ELF-1 (cell line): ENCODE results near the gene AGAP1.

Experiments
- DNase-seq: peaks from one replicate; pipeline ENCODE4 v3.0.0-alpha.2; 2016; ENCODE audit warnings: low read depth, low spot score

Gene AGAP1

DNA sequence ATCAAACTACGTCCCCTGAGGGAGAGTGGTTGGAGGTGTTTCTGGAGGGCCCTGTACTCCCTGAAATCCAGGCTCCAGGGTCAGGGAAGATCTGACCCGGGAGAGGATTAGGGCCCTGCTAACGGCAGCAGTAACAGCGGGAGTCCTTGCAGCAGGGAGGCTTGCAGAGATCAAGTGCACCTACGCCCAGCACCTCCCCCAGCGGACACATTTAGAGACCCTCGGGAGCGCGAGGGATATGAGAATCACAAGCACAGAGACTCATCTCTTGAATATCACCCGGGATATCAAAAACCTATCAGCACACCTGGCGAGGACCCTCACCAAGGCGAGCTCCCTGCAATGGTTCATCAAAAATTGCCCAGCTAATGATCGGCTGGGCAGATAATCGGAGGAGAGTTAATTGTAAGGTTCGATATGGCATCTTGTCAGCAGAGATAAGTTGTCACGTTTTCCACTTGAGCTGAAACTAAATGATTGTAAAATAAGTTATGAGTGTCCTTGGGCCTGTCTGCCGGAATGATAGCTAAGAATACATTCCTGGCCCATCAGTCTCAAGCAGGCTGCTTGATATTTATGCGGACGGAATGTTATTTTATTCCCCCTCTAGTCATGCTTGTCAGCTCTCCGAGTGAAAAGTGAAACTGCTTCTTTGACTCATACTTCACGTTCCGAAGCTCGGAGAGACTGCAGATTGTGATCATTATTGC lies 464.5 kb downstream of the AGAP1 start:
- no peak for DNase-seq

DNA sequence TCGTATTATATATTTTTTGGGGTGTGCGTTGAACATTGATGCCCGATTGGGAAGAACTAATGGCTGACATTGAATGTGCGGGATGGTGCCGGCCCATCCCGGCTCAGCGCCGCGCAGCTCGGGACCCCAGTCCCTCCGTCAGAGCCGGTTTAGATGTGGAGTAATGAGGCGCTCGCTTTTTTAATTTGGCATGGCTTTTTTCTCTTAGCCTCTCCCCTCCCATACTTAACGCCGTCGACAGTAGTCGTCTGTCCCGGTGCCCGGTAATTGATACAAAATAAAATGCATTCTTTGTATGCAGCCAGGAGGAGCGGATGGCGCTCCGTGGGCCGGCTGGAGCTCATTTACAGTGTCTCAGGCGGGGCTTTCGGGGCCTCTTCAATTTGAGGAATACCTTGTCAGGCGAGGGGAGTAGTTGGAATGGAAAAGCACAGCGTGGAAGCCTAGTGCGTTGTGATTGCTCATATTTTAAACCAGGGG lies 465.1 kb downstream of the AGAP1 start:
- no peak for DNase-seq

DNA sequence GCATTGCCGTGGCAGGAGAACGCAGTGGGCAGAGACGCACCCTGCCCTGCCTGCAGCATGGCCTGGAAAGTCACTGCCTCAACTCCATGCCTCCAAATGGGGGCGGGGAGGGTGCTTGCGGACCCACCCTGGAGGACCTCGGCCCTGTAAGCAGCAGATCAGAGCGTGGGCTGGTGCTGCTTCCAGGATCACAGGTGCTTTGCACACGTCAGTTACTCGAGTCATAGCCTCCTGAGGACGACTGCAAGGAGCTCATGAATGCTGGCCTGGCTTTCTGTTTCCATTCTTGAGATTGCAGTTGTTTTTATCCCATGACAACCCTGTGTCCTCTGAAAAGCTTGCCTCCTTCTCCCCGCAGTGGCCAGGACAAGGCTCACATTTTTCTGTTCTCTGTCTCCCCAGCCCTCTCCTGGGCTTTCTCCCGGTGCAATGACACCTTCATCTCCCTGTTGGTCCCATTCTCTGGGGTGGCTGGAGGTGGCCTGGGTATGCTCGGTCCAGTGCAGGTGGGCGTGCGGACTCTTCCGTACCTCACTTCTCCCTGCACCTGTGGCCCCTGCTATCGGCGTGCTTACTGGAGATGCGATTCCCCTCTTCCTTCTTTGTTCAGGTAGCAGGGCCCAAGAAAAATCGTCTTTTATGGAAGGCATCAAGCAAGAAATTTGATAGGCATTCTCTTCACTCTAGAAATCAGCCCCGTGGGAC lies 466.3 kb downstream of the AGAP1 start:
- no peak for DNase-seq

DNA sequence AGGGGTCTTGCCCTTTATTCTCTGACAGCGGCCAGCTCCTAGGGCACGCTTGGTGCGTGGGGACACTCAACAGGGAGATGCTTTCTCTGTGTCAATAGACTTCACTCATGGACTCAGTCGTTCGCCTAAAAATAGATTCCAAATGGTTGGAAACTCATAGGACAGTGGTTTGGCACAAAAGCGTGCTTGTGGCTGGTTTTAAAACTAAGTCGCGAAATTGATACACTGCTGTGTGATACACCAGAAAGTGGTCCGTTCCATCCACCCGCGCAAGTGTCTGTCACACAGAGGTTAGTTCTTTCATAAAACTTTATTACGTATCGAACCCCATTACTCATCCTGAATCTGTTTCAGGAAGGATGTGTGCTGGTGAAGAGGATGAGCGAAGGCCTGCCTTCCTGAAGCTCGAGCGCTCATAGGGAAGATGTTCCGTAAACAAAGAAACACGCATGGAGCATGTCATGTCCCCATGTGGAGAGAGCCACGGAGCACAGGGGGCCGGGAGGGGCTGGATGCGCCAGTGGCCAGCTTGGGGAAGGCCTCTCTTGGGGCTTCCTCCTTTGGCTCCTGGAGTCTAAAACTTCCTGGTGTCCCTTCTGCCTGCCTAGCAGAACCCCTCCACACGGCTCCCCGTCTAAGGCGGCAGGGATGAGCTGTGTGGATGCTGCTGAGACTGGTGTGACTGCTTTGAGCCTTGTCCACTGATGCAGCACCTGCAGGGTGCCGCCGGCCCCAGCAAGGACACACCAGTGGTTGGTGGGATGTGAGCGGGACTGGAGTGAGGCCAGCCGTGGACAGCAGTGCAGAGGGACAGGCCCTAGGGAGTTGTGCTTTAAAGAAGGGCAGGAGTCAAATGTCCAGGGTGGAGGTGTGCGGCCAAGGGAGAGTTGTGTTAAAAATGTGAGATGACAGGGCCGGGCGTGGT lies 467.1 kb downstream of the AGAP1 start:
- DNase-seq = no peak

DNA sequence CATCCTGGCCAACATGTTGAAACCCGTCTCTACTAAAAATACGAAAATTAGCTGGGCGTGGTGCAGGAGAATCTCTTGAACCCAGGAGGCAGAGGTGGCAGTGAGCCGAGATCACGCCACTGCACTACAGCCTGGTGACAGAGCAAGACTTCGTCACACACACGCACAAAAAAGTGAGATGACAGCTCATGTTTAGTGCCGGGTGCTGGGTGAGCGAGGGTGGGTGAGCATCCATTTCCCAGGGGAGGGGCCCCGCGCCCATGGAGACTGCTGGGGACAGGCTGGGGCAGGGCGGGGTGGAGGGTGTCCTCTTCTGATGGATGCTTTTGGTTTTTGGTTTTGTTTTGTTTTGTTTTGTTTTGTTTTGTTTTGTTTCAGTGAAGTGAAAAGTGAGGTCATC lies 467.9 kb downstream of the AGAP1 start:
- DNase-seq = no peak

DNA sequence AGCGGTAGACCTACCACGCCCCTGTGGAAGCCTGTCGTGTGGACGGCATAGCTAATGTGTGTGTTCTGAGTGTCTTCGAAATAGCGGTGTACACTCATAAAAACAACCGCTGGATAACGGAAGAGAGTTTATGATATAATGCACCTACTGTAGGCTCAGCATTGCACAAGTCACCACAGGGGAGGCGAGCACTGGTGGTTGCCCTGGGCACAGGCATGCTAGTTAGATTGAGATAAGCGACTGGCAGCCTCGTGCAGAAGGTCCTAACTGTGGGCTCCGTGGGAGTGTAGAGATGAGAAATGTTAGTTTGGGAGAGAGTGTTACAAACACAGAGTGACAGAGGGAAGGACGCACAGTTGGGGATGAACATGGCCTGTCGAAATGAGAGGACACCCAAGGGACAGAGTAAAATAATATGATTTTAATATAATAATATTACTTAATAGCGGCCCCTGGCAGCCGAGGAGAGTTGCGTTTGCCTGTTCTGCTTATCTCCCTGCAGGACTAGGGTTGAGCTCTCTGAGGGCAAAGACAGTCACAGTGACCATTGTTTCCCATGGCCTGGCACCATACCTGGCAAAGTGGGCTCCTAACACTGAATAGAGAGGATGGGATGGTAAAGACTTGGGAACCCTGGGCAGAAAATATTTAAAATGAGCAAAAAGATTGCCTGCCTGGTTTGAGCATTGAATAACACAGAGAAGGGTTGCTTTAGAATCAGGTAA lies 470.2 kb downstream of the AGAP1 start:
- DNase-seq = no peak

DNA sequence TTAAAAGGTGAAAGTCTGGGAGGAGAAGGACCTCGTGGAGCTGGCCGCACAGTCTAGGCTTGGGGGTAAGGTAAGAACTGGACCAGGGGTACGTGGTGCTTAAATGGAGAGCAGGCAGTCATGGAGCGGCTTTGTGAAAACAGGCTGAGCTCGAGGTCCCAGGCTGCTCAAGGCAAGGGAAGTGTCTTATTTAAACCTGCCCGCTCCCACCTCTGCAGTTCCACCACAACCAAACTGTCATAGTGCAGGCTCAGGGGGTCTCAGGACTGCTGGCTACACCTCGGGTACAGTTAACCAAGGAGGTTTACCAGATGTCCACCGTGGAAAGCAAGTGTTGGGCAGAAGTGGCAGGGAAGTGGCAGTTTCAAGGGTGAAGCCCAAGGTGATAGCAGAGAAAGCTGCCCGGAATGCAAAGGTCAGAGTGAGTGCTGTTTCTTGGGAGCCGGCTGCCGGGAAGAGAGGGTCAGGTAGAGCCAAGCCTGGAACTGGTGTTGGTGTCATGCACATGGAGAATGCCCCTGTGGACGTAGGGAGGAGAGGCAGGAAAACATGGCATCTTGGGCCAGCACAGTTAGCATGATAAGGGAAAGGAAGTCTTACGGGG lies 471.0 kb downstream of the AGAP1 start:
- no peak for DNase-seq

DNA sequence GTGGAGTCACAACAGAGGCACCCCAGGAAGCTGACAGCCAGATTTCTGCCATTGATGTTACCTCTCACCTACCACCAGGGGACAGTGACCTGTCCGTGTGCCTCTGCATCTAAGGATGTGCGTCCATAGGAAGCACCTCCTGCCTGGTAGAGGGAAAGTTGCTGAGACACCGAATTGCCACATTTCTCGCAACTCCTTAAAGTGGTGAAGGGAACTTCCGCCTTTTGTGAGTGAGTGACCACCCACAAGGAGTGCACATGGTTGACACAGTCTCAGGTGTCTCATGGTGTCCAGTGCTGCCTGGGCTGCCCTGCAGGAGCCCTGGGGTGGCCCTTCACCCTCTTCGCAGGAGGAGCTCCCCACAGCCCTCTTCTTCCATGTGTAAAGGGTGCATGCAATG lies 472.6 kb downstream of the AGAP1 start:
- no peak for DNase-seq

DNA sequence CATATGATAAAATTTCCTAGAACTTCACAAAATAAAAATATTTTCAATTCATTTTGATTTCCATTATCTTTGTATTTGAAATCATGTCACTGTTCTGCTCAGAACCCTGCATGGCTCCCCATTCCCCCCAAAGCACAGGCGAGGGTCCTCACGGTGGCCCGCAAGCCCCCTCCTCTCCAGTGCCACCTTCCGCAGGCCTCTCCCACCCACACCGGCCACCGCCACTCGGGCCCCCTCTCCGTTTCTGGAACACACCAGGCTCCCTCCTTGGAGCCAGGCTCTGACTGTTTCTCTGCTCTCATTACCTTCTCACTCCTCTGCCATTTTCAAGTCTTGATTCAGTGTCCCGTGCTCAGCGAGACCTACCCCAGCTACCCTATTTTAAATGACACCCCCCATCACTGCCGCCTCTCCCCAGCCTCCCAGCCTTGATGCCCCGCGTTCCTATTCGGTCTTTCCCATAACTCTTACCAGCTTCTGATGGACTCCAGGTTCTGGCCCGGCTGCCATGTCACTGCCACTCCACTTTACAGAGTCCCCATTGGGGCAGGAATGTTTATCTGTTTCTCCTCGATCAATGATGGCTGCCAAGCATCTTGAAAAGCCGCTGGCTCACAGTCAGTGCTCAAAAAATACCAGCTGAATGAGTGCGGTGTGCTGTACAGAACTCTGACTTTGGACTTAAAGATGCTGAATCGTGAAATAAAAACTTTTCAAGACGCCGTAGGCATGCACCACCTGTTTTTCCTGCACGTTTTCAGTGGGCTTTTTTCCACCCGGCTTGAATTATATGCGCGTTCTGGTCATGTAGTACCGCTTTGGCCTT lies 473.3 kb downstream of the AGAP1 start:
- DNase-seq = no peak

DNA sequence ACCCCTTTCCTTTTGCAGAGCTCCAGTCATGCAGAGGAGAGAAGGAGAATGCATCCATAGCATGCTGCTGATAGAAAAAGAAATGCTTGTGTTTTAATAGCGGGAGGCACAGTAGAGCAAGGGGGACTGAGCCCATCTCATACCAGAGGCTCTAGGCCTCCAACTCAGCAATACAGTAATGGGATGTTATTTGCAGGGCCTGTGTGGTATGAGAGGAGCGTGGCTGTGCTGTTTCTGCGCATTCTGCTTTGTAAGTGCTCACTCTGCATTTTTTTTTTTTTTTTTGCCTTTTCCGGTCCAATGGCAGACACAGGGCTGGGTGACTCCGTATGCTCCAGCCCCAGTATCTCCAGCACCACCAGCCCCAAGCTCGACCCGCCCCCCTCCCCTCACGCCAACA lies 474.3 kb downstream of the AGAP1 start:
- no peak for DNase-seq

DNA sequence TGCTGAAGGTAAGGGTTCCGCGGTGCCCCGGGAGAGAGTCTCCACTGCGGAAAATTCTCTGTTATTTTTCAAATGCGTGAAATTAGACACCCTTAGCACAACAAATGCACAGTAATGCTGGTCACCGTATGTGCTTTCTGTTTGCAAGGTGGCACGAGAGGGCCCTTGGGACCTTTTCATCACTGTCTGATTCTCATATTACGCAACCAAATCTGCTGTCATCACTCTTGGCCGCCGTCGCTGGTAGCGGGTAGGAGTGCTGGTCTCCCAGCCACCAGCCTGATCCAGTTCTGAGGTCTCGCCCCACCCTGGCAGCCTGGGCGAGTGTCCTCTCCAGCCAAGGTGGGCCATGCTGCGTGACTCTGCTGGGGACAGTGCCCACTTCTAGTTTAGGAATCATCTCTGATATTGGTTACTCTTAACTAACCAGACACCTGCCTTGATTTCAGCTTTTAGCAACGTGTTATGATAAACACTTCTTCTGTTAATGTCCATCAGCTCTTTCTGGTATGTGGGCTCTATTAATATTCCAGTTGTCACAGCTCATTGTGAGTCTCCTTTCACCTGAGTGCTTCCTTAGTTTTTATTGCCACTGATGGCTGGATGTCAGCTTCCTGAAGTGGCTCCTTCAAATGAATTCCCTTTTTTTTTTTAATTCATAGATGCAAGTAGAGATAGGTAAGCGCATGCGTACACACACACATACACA lies 474.9 kb downstream of the AGAP1 start:
- no peak for DNase-seq

DNA sequence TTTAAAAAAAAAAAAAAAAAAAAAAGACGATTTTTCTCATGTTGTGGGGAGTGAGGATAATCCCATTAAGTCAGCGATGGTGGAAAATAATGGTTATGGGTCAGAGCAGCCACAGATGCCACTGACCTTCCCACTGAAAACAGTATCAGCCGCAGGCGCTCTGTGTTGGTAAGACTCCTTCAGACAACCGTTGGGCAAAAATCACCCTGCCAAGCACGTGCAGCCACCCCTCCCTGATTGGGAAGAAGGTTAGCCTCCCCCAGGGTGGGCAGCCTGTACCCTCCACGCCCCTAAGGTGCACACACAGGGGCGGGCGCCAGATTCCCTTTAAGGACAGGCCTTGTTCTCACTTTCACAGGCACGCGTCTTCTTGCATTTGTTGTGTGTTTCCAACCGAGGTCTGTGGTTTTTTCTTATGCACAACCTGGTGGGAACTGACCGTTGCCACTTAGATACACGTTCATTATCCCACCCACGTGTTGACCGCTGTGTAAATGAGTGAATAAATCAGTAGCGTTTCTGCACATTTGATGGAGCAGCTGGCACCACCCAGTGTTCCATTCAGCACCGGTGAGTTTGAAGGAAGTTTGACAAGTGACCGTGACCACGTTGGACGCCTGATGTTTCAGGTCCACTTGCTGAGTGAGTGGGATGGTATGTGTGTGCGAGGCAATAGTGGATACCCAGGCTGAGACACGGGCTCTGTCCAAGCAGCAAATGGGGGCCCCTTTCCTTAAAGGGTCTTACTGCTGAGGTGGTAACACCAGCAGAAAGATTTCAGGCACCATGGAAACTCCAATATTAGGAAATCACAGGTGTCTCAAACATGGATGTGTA lies 476.6 kb downstream of the AGAP1 start:
- no peak for DNase-seq

DNA sequence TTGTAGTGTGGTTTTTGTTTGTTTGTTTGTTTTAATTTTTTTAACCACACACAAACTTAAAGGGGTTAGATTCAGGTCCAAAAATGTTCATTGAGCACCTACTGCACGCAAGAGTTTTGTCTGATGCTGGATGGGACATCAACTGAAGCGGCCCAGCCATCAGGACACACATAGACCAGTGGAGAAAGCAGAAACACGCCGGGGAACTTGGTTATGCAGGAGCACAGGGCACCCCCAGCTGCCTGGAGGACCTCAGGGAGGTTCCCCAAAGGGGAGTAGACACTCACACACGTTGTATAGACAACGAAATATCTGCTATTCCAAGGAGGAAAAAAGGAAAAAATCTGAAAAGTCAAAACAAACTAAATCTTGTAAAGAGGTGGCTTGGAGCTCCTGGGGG lies 482.7 kb downstream of the AGAP1 start:
- DNase-seq = no peak

DNA sequence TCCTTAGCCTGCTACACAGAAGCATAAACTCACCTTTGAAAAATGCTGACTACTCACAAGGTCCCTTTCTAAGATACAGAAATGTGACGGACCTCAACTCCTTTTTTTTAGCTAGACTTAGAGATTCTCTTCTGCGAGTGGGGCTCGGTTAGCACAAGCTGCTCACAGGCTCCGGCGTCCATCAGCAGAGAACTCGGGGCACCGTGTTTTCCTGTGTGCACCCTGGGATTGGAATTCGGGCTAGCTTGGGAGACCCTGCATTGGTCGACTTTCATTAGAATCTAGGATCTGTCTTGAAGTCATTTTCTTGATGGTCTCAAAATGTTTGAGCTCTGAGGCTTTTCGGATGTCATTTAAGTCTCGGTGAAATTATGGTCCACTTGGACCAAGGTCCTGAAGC lies 483.1 kb downstream of the AGAP1 start:
- DNase-seq = no peak

DNA sequence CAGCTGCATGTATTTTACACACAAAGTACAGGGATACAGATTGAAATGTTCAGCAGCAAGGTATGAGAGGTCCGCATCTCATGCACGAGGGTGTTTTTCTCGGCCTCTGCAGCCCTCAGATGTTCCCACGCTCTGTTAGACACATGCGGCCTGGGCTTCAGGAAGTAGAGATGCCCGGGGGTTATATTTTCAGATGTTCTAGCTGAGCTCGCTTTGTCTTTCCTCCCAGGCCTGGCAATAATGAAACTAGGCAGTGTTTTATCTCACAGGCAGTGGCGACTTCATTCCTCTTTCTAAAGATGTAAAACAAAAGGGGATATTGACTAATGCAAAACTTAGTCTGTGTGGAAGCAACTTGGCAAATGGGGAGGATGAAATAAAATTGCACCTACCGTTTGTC lies 483.6 kb downstream of the AGAP1 start:
- DNase-seq = no peak

DNA sequence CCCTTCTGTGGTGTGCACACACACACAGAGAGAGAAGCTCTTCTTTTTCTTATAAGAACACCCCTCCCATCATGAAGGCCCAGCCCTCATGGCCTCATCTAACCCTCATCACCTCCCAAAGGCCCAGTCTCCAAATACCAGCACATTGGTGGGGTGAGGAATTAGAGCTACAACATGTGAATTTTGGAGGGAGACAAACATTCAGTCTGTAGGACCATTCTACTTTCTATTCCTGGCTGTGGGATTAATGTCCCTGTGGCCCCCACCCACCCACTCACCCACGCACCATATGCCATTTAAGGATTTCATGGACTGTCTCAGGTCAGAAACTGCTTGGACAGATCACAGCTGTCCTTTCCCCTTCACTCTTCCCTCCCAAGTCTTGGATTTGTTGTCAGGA lies 484.2 kb downstream of the AGAP1 start:
- DNase-seq = no peak

DNA sequence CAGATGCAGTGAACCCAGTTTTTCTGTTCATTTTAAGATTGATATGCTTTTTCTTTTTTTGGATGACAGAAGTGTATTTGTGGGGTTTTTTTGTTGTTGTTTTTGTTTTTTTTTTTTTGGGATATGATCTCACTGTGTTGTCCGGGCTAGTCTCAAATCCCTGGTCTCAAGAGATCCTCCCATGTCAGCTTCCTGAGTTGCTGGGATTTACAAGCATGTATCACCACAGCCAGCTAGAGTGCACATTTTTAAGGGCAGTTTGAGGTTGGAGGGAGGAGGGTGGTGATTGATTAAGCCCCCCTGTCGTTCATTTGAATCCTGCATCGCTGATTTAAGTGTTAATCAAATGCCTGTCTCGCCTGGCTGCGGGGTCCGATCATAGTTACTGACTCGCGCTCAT lies 485.2 kb downstream of the AGAP1 start:
- DNase-seq = no peak

DNA sequence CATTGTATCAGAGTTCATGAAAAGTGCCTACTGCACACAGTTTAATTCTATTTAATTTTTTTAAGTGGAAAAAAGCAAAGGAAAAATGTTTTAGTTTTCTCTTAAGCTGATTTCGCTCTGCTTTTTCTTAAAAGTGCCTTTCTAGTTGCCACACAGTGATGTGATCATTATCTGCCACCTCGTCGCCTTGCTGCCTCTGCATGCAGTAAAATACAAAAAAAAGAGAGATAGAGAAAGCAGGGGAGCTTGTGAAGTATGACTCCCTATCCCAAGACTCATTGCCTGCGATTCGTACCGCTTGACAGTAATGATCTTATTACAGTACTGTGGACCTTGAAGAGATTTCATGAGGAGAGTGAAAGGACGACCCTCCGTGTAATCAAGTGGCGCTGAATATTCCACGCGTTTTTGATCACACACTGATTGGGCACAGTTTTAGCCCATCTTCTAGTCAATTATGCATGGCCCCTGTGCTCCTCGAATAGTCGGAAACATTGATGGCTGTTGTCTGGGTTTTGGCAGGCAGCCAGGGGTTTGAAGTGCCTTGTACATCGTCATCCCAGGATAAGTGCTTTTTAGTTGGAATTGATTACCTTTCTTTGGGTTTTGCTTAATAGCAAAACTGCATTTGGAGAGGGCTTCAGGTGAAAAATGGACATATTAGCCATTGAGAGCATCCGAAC lies 486.1 kb downstream of the AGAP1 start:
- DNase-seq = no peak
